MCF 10A (cell line): ENCODE data around the gene GHRHR. TPM values are rescaled to one million over a fixed set of nuclear protein-coding genes. Genes with fewer than 3 reads are reported as not detected.

Experiments
- BruUV-seq: library from RNA; stranded (reverse); fragments of 400-500 nt; replicated peaks from 2 replicates; lab custom pipeline; 2021; lab: Mats Ljungman, UMichigan
- CTCF ChIA-PET: fragments of 300-600 bp; sonication (Branson Sonifier 250); formaldehyde crosslinking; extraction: SDS; loops from one replicate; lab custom pipeline; 2021; ENCODE audit warnings: antibody characterized with exemption, inconsistent platforms; lab: Yijun Ruan, JAX
- POLR2A ChIA-PET: fragments of 300-600, 350-650 bp; sonication (Branson Sonifier 250); formaldehyde crosslinking; extraction: SDS; loops from one replicate; lab custom pipeline; 2020; ENCODE audit warnings: antibody characterized with exemption, inconsistent platforms; lab: Yijun Ruan, JAX
- DNase-seq: peaks from one replicate; pipeline ENCODE4 v3.0.0-alpha.2; 2018; ENCODE audit not compliant: unreplicated experiment
- H3K27ac Mint-ChIP-seq: one replicate; pipeline ENCODE4 v1.8.0; 2022; ENCODE audit warnings: mild to moderate bottlenecking, low read depth, mixed read lengths; ENCODE audit not compliant: unreplicated experiment
- H3K27me3 Mint-ChIP-seq: one replicate; pipeline ENCODE4 v1.8.0; 2022; ENCODE audit warnings: mixed read lengths; ENCODE audit not compliant: insufficient read depth, unreplicated experiment
- H3K36me3 Mint-ChIP-seq: one replicate; pipeline ENCODE4 v1.8.0; 2022; ENCODE audit warnings: mild to moderate bottlenecking, moderate library complexity, mixed read lengths; ENCODE audit not compliant: insufficient read depth, unreplicated experiment
- H3K4me1 Mint-ChIP-seq: one replicate; pipeline ENCODE4 v1.8.0; 2022; ENCODE audit warnings: mixed read lengths; ENCODE audit not compliant: insufficient read depth, unreplicated experiment
- H3K4me3 Mint-ChIP-seq: one replicate; pipeline ENCODE4 v1.8.0; 2022; ENCODE audit warnings: mild to moderate bottlenecking, moderate library complexity, mixed read lengths; ENCODE audit not compliant: unreplicated experiment
- H3K9me3 Mint-ChIP-seq: one replicate; pipeline ENCODE4 v1.8.0; 2022; ENCODE audit warnings: mixed read lengths; ENCODE audit not compliant: unreplicated experiment
- intact Hi-C: fragments of 100-400 bp; cut with micrococcal nuclease; formaldehyde crosslinking; loops from 2 replicates; pipeline ENCODE4 v1.14.1; 2022
- total RNA-seq: library from RNA; stranded (reverse); gene quantifications from 2 replicates; pipeline ENCODE4 v1.2.3, GENCODE V29; 2022
- TF ChIP-seq, protein P1 (sequence below): fragments of 200-600 bp; IDR thresholded peaks from one replicate; pipeline ENCODE4 v1.8.0; 2022; ENCODE audit warnings: antibody characterized with exemption, mild to moderate bottlenecking; ENCODE audit not compliant: unreplicated experiment

Gene GHRHR
- total RNA-seq, 1 experiment from 2014 or later = not detected

DNA sequence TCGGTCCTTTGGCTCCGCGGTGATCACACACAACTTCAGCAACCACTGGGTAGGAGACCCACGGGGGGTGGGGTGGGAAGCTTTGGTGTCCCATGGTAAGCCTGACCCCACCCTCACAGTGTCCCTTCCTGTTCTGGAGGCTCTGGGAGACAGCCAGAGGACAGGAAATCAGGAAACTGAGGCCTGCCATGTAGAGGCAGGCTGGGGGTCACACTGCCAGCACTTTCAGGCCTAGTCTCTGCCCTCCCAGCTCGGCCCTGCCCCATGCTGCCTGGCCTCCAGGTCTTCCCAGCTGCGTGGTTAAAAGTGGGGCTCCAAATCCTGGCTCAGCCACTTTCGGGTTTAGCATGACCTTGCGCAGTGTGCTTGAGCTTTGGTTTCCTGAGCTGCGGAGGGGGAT lies 41.2 kb upstream of the GHRHR start:
- Mint-ChIP-seq H3K4me1 (peaks cover 18% of the 10 kb centered on the region), H3K4me3 (no peak overlapping the region), H3K27me3 (no peaks in the 10 kb centered on the region), H3K27ac (no peak overlapping the region), H3K36me3 (no peaks in the 10 kb centered on the region), H3K9me3 (no peaks in the 10 kb centered on the region)
- TF ChIP-seq, protein P1, sequence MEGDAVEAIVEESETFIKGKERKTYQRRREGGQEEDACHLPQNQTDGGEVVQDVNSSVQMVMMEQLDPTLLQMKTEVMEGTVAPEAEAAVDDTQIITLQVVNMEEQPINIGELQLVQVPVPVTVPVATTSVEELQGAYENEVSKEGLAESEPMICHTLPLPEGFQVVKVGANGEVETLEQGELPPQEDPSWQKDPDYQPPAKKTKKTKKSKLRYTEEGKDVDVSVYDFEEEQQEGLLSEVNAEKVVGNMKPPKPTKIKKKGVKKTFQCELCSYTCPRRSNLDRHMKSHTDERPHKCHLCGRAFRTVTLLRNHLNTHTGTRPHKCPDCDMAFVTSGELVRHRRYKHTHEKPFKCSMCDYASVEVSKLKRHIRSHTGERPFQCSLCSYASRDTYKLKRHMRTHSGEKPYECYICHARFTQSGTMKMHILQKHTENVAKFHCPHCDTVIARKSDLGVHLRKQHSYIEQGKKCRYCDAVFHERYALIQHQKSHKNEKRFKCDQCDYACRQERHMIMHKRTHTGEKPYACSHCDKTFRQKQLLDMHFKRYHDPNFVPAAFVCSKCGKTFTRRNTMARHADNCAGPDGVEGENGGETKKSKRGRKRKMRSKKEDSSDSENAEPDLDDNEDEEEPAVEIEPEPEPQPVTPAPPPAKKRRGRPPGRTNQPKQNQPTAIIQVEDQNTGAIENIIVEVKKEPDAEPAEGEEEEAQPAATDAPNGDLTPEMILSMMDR = no peak
- ChIA-PET POLR2A (no interaction called here), CTCF (interaction anchor here (0.5 to 1.3 kb wide), 4 partner anchors 16 to 200 kb away, joined by 3 to 6 read pairs (median 4); no protein-coding TSS in a partner anchor)
- no peak for DNase-seq
- intact Hi-C loops = no loop called here
- BruUV-seq = no TSS peak

DNA sequence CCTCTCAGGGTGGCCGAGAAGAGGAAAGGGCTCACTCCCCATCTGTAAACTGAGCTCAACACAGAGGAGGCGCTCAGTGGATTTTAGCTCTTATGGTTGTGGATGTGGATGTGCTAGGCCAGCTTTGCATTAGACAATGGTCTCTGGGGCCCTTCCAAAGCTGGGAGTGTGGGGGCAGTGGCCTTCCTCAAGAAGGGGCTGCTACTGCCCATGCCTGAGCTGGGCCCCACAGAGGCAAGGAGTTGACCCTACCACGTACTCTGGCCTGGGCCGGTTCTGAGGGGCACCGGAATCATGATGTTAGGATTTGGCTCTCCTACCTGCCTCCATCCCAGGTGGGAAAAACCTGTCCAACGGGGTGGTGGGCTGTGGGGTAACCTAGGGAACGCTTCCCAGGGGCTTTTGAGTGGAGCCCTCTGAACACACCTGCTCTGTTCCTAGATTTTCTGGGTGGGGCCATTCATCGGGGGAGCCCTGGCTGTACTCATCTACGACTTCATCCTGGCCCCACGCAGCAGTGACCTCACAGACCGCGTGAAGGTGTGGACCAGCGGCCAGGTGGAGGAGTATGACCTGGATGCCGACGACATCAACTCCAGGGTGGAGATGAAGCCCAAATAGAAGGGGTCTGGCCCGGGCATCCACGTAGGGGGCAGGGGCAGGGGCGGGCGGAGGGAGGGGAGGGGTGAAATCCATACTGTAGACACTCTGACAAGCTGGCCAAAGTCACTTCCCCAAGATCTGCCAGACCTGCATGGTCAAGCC lies 40.6 kb upstream of the GHRHR start:
- Mint-ChIP-seq H3K27me3 (no peaks in the 10 kb centered on the region), H3K4me3 (no peak overlapping the region), H3K27ac (no peak overlapping the region), H3K9me3 (no peaks in the 10 kb centered on the region), H3K36me3 (no peaks in the 10 kb centered on the region), H3K4me1 (peaks cover 18% of the 10 kb centered on the region)
- intact Hi-C loops = no loop called here
- ChIA-PET CTCF (interaction anchor here (0.5 to 2.1 kb wide), 4 partner anchors 15 to 61 kb away, joined by 3 to 11 read pairs (median 5); no protein-coding TSS in a partner anchor), POLR2A (no interaction called here)
- DNase-seq = no peak
- no TSS peak for BruUV-seq
- TF ChIP-seq, protein P1 = no peak

DNA sequence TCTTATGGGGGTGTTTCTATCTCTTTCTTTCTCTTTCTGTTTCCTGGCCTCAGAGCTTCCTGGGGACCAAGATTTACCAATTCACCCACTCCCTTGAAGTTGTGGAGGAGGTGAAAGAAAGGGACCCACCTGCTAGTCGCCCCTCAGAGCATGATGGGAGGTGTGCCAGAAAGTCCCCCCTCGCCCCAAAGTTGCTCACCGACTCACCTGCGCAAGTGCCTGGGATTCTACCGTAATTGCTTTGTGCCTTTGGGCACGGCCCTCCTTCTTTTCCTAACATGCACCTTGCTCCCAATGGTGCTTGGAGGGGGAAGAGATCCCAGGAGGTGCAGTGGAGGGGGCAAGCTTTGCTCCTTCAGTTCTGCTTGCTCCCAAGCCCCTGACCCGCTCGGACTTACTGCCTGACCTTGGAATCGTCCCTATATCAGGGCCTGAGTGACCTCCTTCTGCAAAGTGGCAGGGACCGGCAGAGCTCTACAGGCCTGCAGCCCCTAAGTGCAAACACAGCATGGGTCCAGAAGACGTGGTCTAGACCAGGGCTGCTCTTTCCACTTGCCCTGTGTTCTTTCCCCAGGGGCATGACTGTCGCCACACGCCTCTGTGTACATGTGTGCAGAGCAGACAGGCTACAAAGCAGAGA lies 39.9 kb upstream of the GHRHR start:
- CTCF ChIA-PET = interaction anchor here (0.8 to 2.1 kb wide), 3 partner anchors 14 to 197 kb away, joined by 3 to 11 read pairs (median 4); no protein-coding TSS in a partner anchor
- TF ChIP-seq, protein P1 = no peak
- H3K4me3 Mint-ChIP-seq = no peak overlapping the region
- H3K27me3 Mint-ChIP-seq = peaks cover 1% of the 10 kb centered on the region
- POLR2A ChIA-PET = no interaction called here
- no peaks in the 10 kb centered on the region for H3K36me3 Mint-ChIP-seq
- H3K9me3 Mint-ChIP-seq = no peaks in the 10 kb centered on the region
- H3K4me1 Mint-ChIP-seq = peaks cover 18% of the 10 kb centered on the region
- intact Hi-C loops = no loop called here
- no peak for DNase-seq
- BruUV-seq = no TSS peak
- H3K27ac Mint-ChIP-seq = no peak overlapping the region

DNA sequence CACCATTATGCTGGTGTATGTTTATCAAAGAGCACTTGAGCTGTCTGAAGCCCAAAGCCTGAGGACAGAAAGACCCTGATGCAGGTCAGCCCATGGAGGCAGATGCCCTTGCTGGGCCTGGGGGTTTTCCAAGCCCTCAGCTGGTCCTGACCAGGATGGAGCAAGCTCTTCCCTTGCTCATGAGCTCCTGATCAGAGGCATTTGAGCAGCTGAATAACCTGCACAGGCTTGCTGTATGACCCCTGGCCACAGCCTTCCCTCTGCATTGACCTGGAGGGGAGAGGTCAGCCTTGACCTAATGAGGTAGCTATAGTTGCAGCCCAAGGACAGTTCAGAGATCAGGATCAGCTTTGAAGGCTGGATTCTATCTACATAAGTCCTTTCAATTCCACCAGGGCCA lies 39.1 kb upstream of the GHRHR start:
- TF ChIP-seq, protein P1 = no peak
- Mint-ChIP-seq H3K9me3 (no peaks in the 10 kb centered on the region), H3K36me3 (no peaks in the 10 kb centered on the region), H3K4me1 (peaks cover 16% of the 10 kb centered on the region), H3K27ac (no peak overlapping the region), H3K27me3 (peaks cover 9% of the 10 kb centered on the region), H3K4me3 (no peak overlapping the region)
- no TSS peak for BruUV-seq
- ChIA-PET POLR2A (no interaction called here), CTCF (interaction anchor here (0.6 to 2.1 kb wide), 4 partner anchors 14 to 196 kb away, joined by 3 to 11 read pairs (median 4); no protein-coding TSS in a partner anchor)
- intact Hi-C loops = no loop called here
- DNase-seq = no peak
